ENCODE measurements around the gene RABEPK. TPM values are rescaled to one million over a fixed set of nuclear protein-coding genes. Genes with fewer than 3 reads are reported as not detected.
"Not testable (repeated sequence)": the region's sequence is repeated elsewhere in the genome, so short reads cannot be mapped to it uniquely, and the experiment has no call there.

The RABEPK gene
- total and polyA plus RNA-seq, 2 experiments from 2014 or later: 20.4 to 30.1 TPM

DNA sequence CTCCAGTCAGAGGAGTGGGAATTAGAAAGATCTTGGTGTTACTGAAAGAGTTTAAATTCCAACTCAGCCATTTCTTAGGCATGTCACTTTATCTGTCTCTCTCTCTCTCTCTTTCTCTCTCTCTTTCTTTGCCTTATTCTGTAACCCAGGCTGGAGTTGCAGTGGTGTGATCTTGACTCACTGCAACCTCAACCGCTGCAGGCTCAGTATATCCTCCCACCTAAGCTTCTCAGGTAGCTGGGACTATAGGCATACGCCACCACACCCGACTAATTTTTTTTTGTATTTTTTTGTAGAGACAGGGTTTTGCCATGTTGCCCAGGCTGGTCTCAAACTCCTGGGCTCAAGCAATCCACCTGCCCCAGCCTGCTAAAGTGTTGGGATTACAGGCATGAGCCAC is 18.3 kb downstream of the RABEPK start:
- no peaks in the 10 kb centered on the region for H4K20me1 ChIP-seq (ENCODE audit: insufficient read depth, poor library complexity, severe bottlenecking)
- H3K9me3 ChIP-seq (ENCODE audit: low read depth): no peaks in the 10 kb centered on the region
- H3K27ac ChIP-seq: no peak overlapping the region
- DNase-seq (ENCODE audit: low spot score): no peak
- no peak overlapping the region for H2AFZ ChIP-seq
- H3K4me3 ChIP-seq: no peak overlapping the region
- no peaks in the 10 kb centered on the region for H3K79me2 ChIP-seq
- H3K27me3 ChIP-seq: no peaks in the 10 kb centered on the region
- WGBS (ENCODE audit: low lambda C conversion rate, missing lambda C conversion rate): 96% methylated on average over 3 of the region's 3 CpGs
- H3K4me2 ChIP-seq: no peak overlapping the region
- no peak for TF ChIP-seq EZH2phosphoT487 (IDR thresholded peaks at IDR 0.05; ENCODE audit: low read depth, severe bottlenecking, unreplicated experiment)
- TF ChIP-seq EZH2 (IDR thresholded peaks at IDR 0.05; ENCODE audit: borderline replicate concordance): no peak
- TF ChIP-seq, protein P1, sequence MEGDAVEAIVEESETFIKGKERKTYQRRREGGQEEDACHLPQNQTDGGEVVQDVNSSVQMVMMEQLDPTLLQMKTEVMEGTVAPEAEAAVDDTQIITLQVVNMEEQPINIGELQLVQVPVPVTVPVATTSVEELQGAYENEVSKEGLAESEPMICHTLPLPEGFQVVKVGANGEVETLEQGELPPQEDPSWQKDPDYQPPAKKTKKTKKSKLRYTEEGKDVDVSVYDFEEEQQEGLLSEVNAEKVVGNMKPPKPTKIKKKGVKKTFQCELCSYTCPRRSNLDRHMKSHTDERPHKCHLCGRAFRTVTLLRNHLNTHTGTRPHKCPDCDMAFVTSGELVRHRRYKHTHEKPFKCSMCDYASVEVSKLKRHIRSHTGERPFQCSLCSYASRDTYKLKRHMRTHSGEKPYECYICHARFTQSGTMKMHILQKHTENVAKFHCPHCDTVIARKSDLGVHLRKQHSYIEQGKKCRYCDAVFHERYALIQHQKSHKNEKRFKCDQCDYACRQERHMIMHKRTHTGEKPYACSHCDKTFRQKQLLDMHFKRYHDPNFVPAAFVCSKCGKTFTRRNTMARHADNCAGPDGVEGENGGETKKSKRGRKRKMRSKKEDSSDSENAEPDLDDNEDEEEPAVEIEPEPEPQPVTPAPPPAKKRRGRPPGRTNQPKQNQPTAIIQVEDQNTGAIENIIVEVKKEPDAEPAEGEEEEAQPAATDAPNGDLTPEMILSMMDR (IDR thresholded peaks at IDR 0.05; ENCODE audit: poor library complexity): no peak
- H3K36me3 ChIP-seq (replicated peaks; ENCODE audit: insufficient read depth, low read depth): no peaks in the 10 kb centered on the region
- H3K4me1 ChIP-seq (ENCODE audit: insufficient read depth): no peaks in the 10 kb centered on the region
- no peaks in the 10 kb centered on the region for H3K9me2 ChIP-seq (replicated peaks; ENCODE audit: insufficient read depth)

- H3K27me3 ChIP-seq; H4K20me1 ChIP-seq (ENCODE audit: insufficient read depth, poor library complexity, severe bottlenecking); H3K79me2 ChIP-seq; H3K27ac ChIP-seq; H2AFZ ChIP-seq; DNase-seq (ENCODE audit: low spot score); H3K36me3 ChIP-seq (replicated peaks; ENCODE audit: insufficient read depth, low read depth); H3K9me3 ChIP-seq (ENCODE audit: low read depth); H3K4me2 ChIP-seq; H3K9me2 ChIP-seq (replicated peaks; ENCODE audit: insufficient read depth); H3K4me3 ChIP-seq; H3K4me1 ChIP-seq (ENCODE audit: insufficient read depth): not testable (repeated sequence)
These were observed 24.5 kb downstream of the RABEPK start for GRCh38 chr9:125224858-125225257.

DNA sequence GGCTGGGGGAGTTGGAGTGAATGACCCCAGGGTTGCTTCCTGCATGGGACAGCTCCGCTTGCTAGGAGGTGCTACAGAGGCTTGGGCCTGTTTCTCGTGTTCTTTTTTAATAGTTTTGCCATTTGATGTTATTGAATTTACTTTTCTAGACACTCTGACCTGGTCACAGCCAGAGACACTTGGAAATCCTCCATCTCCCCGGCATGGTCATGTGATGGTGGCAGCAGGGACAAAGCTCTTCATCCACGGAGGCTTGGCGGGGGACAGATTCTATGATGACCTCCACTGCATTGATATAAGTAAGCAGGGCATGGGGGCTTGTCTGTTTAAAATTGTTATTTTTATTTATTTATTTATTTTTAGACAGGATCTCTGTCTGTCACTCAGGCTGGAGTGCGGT is 27.4 kb downstream of the RABEPK start:
- Histone ChIP-seq H3K27ac (no peak overlapping the region), H3K9me2 (replicated peaks; ENCODE audit: insufficient read depth) (no peaks in the 10 kb centered on the region), H3K4me3 (no peak overlapping the region), H3K79me2 (no peaks in the 10 kb centered on the region), H4K20me1 (ENCODE audit: insufficient read depth, poor library complexity, severe bottlenecking) (no peaks in the 10 kb centered on the region), H3K36me3 (replicated peaks; ENCODE audit: insufficient read depth, low read depth) (no peaks in the 10 kb centered on the region), H3K9me3 (ENCODE audit: low read depth) (no peaks in the 10 kb centered on the region), H2AFZ (no peak overlapping the region), H3K4me2 (no peak overlapping the region), H3K27me3 (no peaks in the 10 kb centered on the region), H3K4me1 (ENCODE audit: insufficient read depth) (no peaks in the 10 kb centered on the region)
- TF ChIP-seq EZH2 (IDR thresholded peaks at IDR 0.05; ENCODE audit: borderline replicate concordance) (no peak), EZH2phosphoT487 (IDR thresholded peaks at IDR 0.05; ENCODE audit: low read depth, severe bottlenecking, unreplicated experiment) (no peak)
- TF ChIP-seq, protein P1 (IDR thresholded peaks at IDR 0.05; ENCODE audit: poor library complexity): no peak
- 94% methylated on average over 6 of the region's 6 CpGs for WGBS (ENCODE audit: low lambda C conversion rate, missing lambda C conversion rate)
- DNase-seq (ENCODE audit: low spot score): no peak

GRCh38 chr9:125233678-125234077 is 33.3 kb downstream of the RABEPK start:
- no peak overlapping the region for H3K4me3 ChIP-seq
- no peaks in the 10 kb centered on the region for H3K9me2 ChIP-seq (replicated peaks; ENCODE audit: insufficient read depth)
- H3K27me3 ChIP-seq: no peaks in the 10 kb centered on the region
- H3K4me1 ChIP-seq (ENCODE audit: insufficient read depth): peaks cover 29% of the 10 kb centered on the region
- peak overlapping the region; percentile 67 for H3K27ac ChIP-seq
- DNase-seq (ENCODE audit: low spot score): peak; percentile 76
- H3K9me3 ChIP-seq (ENCODE audit: low read depth): no peaks in the 10 kb centered on the region
- H2AFZ ChIP-seq: no peak overlapping the region
- H3K36me3 ChIP-seq (replicated peaks; ENCODE audit: insufficient read depth, low read depth): peaks cover 13% of the 10 kb centered on the region
- 52% methylated on average over 3 of the region's 3 CpGs for WGBS (ENCODE audit: low lambda C conversion rate, missing lambda C conversion rate)
- H4K20me1 ChIP-seq (ENCODE audit: insufficient read depth, poor library complexity, severe bottlenecking): peaks cover 42% of the 10 kb centered on the region
- H3K79me2 ChIP-seq: peaks cover 35% of the 10 kb centered on the region
- no peak overlapping the region for H3K4me2 ChIP-seq
- TF ChIP-seq EZH2 (IDR thresholded peaks at IDR 0.05; ENCODE audit: borderline replicate concordance): no peak

- H3K27me3 ChIP-seq; H3K9me3 ChIP-seq (ENCODE audit: low read depth); H3K4me2 ChIP-seq; H3K4me3 ChIP-seq; DNase-seq (ENCODE audit: low spot score); H3K9me2 ChIP-seq (replicated peaks; ENCODE audit: insufficient read depth); H2AFZ ChIP-seq: not testable (repeated sequence)
- 92% methylated on average over 8 of the region's 8 CpGs for WGBS (ENCODE audit: low lambda C conversion rate, missing lambda C conversion rate)
- H3K79me2 ChIP-seq: peaks cover 39% of the 10 kb centered on the region
- peaks cover 46% of the 10 kb centered on the region for H4K20me1 ChIP-seq (ENCODE audit: insufficient read depth, poor library complexity, severe bottlenecking)
- H3K27ac ChIP-seq: peak overlapping the region; percentile 48
- H3K4me1 ChIP-seq (ENCODE audit: insufficient read depth): peaks cover 33% of the 10 kb centered on the region
- H3K36me3 ChIP-seq (replicated peaks; ENCODE audit: insufficient read depth, low read depth): peaks cover 13% of the 10 kb centered on the region
These were observed 33.8 kb downstream of the RABEPK start for GRCh38 chr9:125234099-125234498.

Measured in hepatocyte (in vitro differentiated cells).